ENCODE results near the gene RALGPS1. TPM values are rescaled to one million over a fixed set of nuclear protein-coding genes. Genes with fewer than 3 reads are reported as not detected.

RALGPS1 gene
- total RNA-seq, 1 donor from 2014 or later = 30.7 TPM

- no peak overlapping the region for H3K27ac ChIP-seq
- H3K27me3 ChIP-seq = no peaks in the 10 kb centered on the region
- no peak overlapping the region for H3K4me3 ChIP-seq
- no peaks in the 10 kb centered on the region for H3K9me3 ChIP-seq (ENCODE audit: low read depth)
- no peaks in the 10 kb centered on the region for H3K79me2 ChIP-seq (ENCODE audit: low read depth)
- H3K36me3 ChIP-seq = no peaks in the 10 kb centered on the region
- H3K9ac ChIP-seq = no peak overlapping the region
- Mint-ChIP-seq H3K4me1 (no peaks in the 10 kb centered on the region), H3K27me3 (ENCODE audit: insufficient read depth, low read depth) (peaks cover 3% of the 10 kb centered on the region), H3K27ac (no peak overlapping the region), H3K4me3 (no peak overlapping the region), H3K36me3 (peaks cover 2% of the 10 kb centered on the region), H3K9me3 (no peaks in the 10 kb centered on the region)
- H3K4me2 ChIP-seq = no peak overlapping the region
- DNase-seq (ENCODE audit: low spot score) = no peak
- TF ChIP-seq EZH2phosphoT487 (IDR thresholded peaks at IDR 0.05) = no peak
- TF ChIP-seq CTCF (IDR thresholded peaks at IDR 0.05) = no peak
- no peak for TF ChIP-seq EZH2 (IDR thresholded peaks at IDR 0.05)
- no peaks in the 10 kb centered on the region for H4K20me1 ChIP-seq (ENCODE audit: low read depth)
- H3F3A ChIP-seq (ENCODE audit: low read depth) = no peaks in the 10 kb centered on the region
- H3K4me1 ChIP-seq = no peaks in the 10 kb centered on the region
- no peak overlapping the region for H2AFZ ChIP-seq (replicated peaks)
Observed at GRCh38 chr9:126981218-126981617, 66.6 kb downstream of the RALGPS1 start.

- Histone ChIP-seq H3K36me3 (no peaks in the 10 kb centered on the region), H3K9ac (no peak overlapping the region), H3K4me1 (no peaks in the 10 kb centered on the region), H4K20me1 (ENCODE audit: low read depth) (no peaks in the 10 kb centered on the region), H3F3A (ENCODE audit: low read depth) (no peaks in the 10 kb centered on the region), H3K4me3 (no peak overlapping the region), H2AFZ (replicated peaks) (no peak overlapping the region), H3K9me3 (ENCODE audit: low read depth) (no peaks in the 10 kb centered on the region), H3K4me2 (no peak overlapping the region), H3K79me2 (ENCODE audit: low read depth) (no peaks in the 10 kb centered on the region), H3K27ac (no peak overlapping the region), H3K27me3 (no peaks in the 10 kb centered on the region)
- DNase-seq (ENCODE audit: low spot score) = no peak
- Mint-ChIP-seq H3K4me3 (no peak overlapping the region), H3K9me3 (no peaks in the 10 kb centered on the region), H3K36me3 (peaks cover 2% of the 10 kb centered on the region), H3K27me3 (ENCODE audit: insufficient read depth, low read depth) (peaks cover 3% of the 10 kb centered on the region), H3K4me1 (no peaks in the 10 kb centered on the region), H3K27ac (no peak overlapping the region)
- TF ChIP-seq CTCF (IDR thresholded peaks at IDR 0.05) = no peak
- TF ChIP-seq EZH2 (IDR thresholded peaks at IDR 0.05) = no peak
- TF ChIP-seq EZH2phosphoT487 (IDR thresholded peaks at IDR 0.05) = no peak
Observed at GRCh38 chr9:126982215-126983002, 67.8 kb downstream of the RALGPS1 start.

- Mint-ChIP-seq H3K9me3 (no peaks in the 10 kb centered on the region), H3K36me3 (peaks cover 2% of the 10 kb centered on the region), H3K4me3 (no peak overlapping the region), H3K27me3 (ENCODE audit: insufficient read depth, low read depth) (peaks cover 3% of the 10 kb centered on the region), H3K27ac (no peak overlapping the region), H3K4me1 (no peaks in the 10 kb centered on the region)
- Histone ChIP-seq H3K79me2 (ENCODE audit: low read depth) (no peaks in the 10 kb centered on the region), H3K4me3 (no peak overlapping the region), H3K36me3 (no peaks in the 10 kb centered on the region), H2AFZ (replicated peaks) (no peak overlapping the region), H3F3A (ENCODE audit: low read depth) (no peaks in the 10 kb centered on the region), H3K4me1 (no peaks in the 10 kb centered on the region), H4K20me1 (ENCODE audit: low read depth) (no peaks in the 10 kb centered on the region), H3K9me3 (ENCODE audit: low read depth) (no peaks in the 10 kb centered on the region), H3K27me3 (no peaks in the 10 kb centered on the region), H3K4me2 (no peak overlapping the region), H3K27ac (no peak overlapping the region), H3K9ac (no peak overlapping the region)
- no peak for DNase-seq (ENCODE audit: low spot score)
- no peak for TF ChIP-seq EZH2phosphoT487 (IDR thresholded peaks at IDR 0.05)
- TF ChIP-seq EZH2 (IDR thresholded peaks at IDR 0.05) = no peak
Observed at GRCh38 chr9:126983767-126984166, 69.2 kb downstream of the RALGPS1 start.

- Histone ChIP-seq H3F3A (ENCODE audit: low read depth) (no peaks in the 10 kb centered on the region), H3K27ac (no peak overlapping the region), H2AFZ (replicated peaks) (no peak overlapping the region), H3K27me3 (no peaks in the 10 kb centered on the region), H3K36me3 (no peaks in the 10 kb centered on the region), H3K4me3 (no peak overlapping the region), H3K4me2 (no peak overlapping the region), H3K79me2 (ENCODE audit: low read depth) (no peaks in the 10 kb centered on the region), H3K9ac (no peak overlapping the region), H4K20me1 (ENCODE audit: low read depth) (no peaks in the 10 kb centered on the region), H3K4me1 (no peaks in the 10 kb centered on the region), H3K9me3 (ENCODE audit: low read depth) (no peaks in the 10 kb centered on the region)
- Mint-ChIP-seq H3K36me3 (peaks cover 2% of the 10 kb centered on the region), H3K9me3 (no peaks in the 10 kb centered on the region), H3K27ac (no peak overlapping the region), H3K27me3 (ENCODE audit: insufficient read depth, low read depth) (peaks cover 3% of the 10 kb centered on the region), H3K4me3 (no peak overlapping the region), H3K4me1 (peaks cover 1% of the 10 kb centered on the region)
- no peak for DNase-seq (ENCODE audit: low spot score)
- TF ChIP-seq CTCF (IDR thresholded peaks at IDR 0.05) (no peak), EZH2phosphoT487 (IDR thresholded peaks at IDR 0.05) (no peak), EZH2 (IDR thresholded peaks at IDR 0.05) (no peak)
Observed at GRCh38 chr9:126984969-126985368, 70.4 kb downstream of the RALGPS1 start.
